HFFc6 (cell line): ENCODE results near the gene ZNF808. TPM values are rescaled to one million over a fixed set of nuclear protein-coding genes. Genes with fewer than 3 reads are reported as not detected.
A peak's percentile ranks its signal among the peaks of the same experiment; 100 is the strongest.
"Not testable (repeated sequence)": the region's sequence is repeated elsewhere in the genome, so short reads cannot be mapped to it uniquely, and the experiment has no call there.

Experiments used
- DNase-seq: peaks from one replicate; pipeline ENCODE4 v3.0.0-alpha.2; 2018
- H3K27ac Mint-ChIP-seq: 2 replicates; pipeline ENCODE4 v1.8.0; 2020; ENCODE audit warnings: mild to moderate bottlenecking, mixed read lengths
- H3K27me3 Mint-ChIP-seq: 2 replicates; pipeline ENCODE4 v1.8.0; 2021; ENCODE audit warnings: mild to moderate bottlenecking, moderate library complexity, mixed read lengths; ENCODE audit not compliant: insufficient read depth
- H3K36me3 Mint-ChIP-seq: 2 replicates; pipeline ENCODE4 v1.8.0; 2021; ENCODE audit warnings: low read depth, mixed read lengths
- H3K4me1 Mint-ChIP-seq: 2 replicates; pipeline ENCODE4 v1.8.0; 2020; ENCODE audit warnings: low read depth, mixed read lengths
- H3K4me3 Mint-ChIP-seq: 2 replicates; pipeline ENCODE4 v1.8.0; 2020; ENCODE audit warnings: mild to moderate bottlenecking, moderate library complexity, mixed read lengths
- H3K9me3 Mint-ChIP-seq: 2 replicates; pipeline ENCODE4 v1.8.0; 2020; ENCODE audit warnings: mild to moderate bottlenecking, mixed read lengths
- total RNA-seq, 6 experiments: library from RNA; stranded (reverse); fragmentation: NEBNext Ultra II Directional; extraction: Animal tissue kit (Norgen Biotek cat#: 25700); gene quantifications; 2 replicates in 1 of 6; 3 replicates in 5 of 6; pipeline ENCODE4 v1.2.3, GENCODE V29; 2021
- TF ChIP-seq, protein P1 (sequence below): fragments of 200-600 bp; sonication (generic); IDR thresholded peaks from 2 replicates; pipeline ENCODE4 v1.5.0; 2021; ENCODE audit warnings: antibody characterized with exemption, mild to moderate bottlenecking

The ZNF808 gene
- total RNA-seq, 6 experiments from 2014 or later: 14.7 to 17.6 (median 15.8) TPM

DNA sequence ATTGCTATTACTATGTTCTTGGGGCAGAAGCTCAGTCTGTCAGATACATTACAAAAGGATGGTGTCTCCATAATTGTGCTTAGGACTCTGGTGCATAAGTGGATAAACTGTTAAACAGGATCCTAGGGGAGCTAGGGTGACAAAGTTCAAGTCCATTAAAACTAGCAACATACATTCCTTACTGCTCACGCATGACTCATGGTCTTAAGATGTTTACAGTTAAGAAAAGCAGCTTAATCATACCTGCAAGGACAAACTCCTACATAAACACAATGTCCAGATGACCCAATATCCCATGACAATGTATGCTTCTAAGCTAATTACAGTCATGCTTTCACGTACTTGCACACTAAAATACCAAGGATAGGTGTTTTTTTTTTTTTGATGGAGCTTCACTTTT, 39.1 kb downstream of the ZNF808 start:
- H3K4me1 Mint-ChIP-seq: peaks cover 19% of the 10 kb centered on the region
- H3K9me3 Mint-ChIP-seq: peaks cover 78% of the 10 kb centered on the region
- peaks cover 8% of the 10 kb centered on the region; the same call in 1 of the 2 replicates for H3K27me3 Mint-ChIP-seq
- peak; percentile 70 for DNase-seq
- no peak overlapping the region for H3K4me3 Mint-ChIP-seq
- peaks cover 65% of the 10 kb centered on the region for H3K36me3 Mint-ChIP-seq
- TF ChIP-seq, protein P1, sequence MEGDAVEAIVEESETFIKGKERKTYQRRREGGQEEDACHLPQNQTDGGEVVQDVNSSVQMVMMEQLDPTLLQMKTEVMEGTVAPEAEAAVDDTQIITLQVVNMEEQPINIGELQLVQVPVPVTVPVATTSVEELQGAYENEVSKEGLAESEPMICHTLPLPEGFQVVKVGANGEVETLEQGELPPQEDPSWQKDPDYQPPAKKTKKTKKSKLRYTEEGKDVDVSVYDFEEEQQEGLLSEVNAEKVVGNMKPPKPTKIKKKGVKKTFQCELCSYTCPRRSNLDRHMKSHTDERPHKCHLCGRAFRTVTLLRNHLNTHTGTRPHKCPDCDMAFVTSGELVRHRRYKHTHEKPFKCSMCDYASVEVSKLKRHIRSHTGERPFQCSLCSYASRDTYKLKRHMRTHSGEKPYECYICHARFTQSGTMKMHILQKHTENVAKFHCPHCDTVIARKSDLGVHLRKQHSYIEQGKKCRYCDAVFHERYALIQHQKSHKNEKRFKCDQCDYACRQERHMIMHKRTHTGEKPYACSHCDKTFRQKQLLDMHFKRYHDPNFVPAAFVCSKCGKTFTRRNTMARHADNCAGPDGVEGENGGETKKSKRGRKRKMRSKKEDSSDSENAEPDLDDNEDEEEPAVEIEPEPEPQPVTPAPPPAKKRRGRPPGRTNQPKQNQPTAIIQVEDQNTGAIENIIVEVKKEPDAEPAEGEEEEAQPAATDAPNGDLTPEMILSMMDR: no peak
- no peak overlapping the region; the same call in none of the 2 replicates for H3K27ac Mint-ChIP-seq

DNA sequence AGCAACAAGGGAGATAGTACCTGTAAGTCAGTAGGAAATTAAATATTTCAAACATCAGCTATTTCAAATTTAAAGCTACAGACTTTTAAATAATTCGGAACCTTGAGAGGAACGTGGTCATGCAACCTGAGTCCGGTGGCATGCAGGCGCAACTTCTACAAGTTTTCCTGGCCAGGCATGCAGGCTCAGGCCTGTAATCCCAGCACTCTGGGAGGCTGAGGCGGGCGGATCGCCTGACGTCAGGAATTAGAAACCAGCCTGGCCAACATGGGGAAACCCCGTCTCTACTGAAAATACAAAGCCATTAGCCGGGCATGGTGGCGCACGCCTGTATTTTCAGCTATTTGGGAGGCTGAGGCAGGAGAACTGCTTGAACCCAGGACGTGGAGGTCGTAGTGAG, 40.5 kb downstream of the ZNF808 start:
- H3K36me3 Mint-ChIP-seq: peaks cover 66% of the 10 kb centered on the region
- peaks cover 66% of the 10 kb centered on the region for H3K9me3 Mint-ChIP-seq
- peaks cover 19% of the 10 kb centered on the region for H3K4me1 Mint-ChIP-seq
- TF ChIP-seq, protein P1: no peak
- no peak overlapping the region for H3K4me3 Mint-ChIP-seq
- DNase-seq: no peak
- H3K27ac Mint-ChIP-seq: no peak overlapping the region
- H3K27me3 Mint-ChIP-seq: peaks cover 8% of the 10 kb centered on the region; the same call in 1 of the 2 replicates

DNA sequence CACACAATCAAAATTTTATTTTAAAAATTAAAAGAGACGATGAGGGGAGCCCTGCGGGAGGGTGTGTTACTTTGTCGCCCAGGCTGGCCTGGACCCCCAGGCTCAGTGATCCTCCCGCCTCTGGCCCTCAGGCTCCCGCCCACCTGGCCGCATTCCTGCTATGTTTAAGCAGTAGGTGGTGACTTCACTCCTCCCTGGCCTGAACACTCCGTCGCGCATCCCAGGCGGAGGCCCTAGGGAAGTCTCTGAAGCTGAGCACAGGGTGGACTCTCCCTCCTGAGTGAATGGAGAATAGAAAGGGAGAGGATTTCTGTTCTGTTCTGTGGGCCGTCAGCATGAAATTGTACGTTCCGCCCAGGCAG, 42.2 kb downstream of the ZNF808 start:
- DNase-seq, H3K27me3 Mint-ChIP-seq: not testable (repeated sequence)
- H3K4me3 Mint-ChIP-seq: peak overlapping the region; percentile 91
- H3K27ac Mint-ChIP-seq: peak overlapping the region; percentile 92
- peaks cover 49% of the 10 kb centered on the region for H3K9me3 Mint-ChIP-seq
- peaks cover 19% of the 10 kb centered on the region for H3K4me1 Mint-ChIP-seq
- peaks cover 63% of the 10 kb centered on the region for H3K36me3 Mint-ChIP-seq

DNA sequence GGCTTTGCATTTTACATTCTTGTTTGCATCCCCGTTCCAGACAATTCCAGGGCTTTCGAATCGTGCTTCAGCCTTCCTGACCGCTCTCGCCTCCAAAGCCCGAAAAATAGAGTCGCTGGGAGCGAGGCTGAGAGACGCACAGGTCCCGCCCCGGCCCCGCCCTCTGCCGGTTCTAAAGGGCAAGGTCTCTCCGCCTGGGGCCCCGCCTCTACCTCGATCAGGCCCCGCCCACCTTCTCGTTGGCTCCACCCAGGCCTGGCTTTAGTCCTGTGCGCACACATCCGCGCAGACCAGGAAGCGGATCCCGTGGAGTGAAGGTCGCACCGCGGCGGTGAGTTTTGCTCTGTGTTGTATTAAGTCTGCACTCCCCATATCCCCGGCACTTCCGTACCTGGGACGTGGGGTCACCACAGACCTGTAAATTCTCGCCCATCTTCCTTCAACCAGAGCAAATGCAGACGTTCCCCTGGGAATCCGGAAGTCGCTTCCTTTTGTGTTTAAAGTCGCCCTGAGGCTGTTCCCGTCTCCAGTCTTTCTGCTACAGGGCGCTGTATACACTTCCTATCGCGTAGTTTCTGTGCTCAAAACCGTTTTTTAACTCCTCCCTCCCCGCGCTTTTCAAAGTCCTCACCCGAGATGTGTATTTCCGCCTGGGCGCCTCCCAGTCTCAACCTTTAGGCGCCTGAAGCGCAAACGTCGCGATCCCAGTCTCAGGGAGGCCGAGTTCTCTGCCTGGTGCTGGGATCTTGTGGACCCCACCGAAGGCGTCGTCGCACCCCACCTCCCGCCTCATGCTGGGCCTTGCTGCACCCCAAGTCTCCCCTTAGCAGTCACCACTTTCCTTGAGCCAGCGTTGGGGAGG, 42.8 kb downstream of the ZNF808 start, which contains the start of gene ZNF701:
TSS of gene ZNF701 (plus strand) at position 288 of the 862 bp plus-strand sequence. CDS start 3,861 bp downstream, outside the sequence.
- Mint-ChIP-seq H3K27ac (peak within 1 kb of the TSS; percentile 92), H3K27me3 (peaks cover 8% of the 10 kb centered on the region; the same call in 1 of the 2 replicates), H3K4me1 (peaks cover 19% of the 10 kb centered on the region), H3K36me3 (peaks cover 60% of the 10 kb centered on the region), H3K4me3 (peak within 1 kb of the TSS; percentile 91), H3K9me3 (peaks cover 46% of the 10 kb centered on the region)
- TF ChIP-seq, protein P1: peak; percentile 68
- peak; percentile 86 for DNase-seq

DNA sequence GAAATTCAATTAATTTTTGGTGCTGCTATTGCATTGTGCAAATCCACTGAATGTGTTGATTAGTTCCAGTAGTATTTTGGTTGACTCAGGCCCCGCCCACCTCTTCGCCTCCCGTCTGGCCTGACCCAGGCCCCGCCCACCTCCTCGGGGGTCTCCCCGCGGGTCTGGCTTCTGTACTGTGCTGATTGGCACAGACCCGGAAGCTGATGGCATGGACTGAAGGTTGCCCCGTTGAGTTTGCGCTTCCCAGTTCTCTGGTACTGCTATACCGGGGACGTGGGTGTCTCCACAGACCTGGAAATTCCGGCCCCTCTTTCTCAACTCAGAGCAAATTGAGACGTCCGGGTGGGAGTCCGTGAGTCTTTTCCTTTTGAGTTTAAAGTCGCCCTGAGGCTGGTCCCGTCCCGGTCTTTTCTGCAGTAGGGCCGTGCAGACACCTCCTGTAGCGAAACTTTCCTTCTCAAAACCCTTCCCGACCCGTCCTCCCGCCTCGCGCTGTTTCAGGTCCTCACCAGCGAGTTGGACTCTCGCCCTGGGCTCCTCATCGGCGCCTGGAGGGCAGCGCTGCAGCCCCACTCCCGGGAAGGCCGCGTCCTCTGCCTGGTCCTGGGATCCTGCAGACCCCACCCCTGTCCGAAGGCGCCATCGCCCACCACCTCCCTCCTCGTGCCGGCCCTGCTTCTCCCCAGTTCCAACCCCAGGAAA, 57.4 kb downstream of the ZNF808 start:
- no peaks in the 10 kb centered on the region for H3K4me1 Mint-ChIP-seq
- H3K4me3 Mint-ChIP-seq: no peak overlapping the region
- DNase-seq: no peak
- TF ChIP-seq, protein P1: no peak
- peaks cover 2% of the 10 kb centered on the region for H3K27me3 Mint-ChIP-seq
- peaks cover 78% of the 10 kb centered on the region for H3K36me3 Mint-ChIP-seq
- no peak overlapping the region for H3K27ac Mint-ChIP-seq
- H3K9me3 Mint-ChIP-seq: peaks cover 40% of the 10 kb centered on the region
